GM12878 (cell line): ENCODE data around the gene DENND1B. TPM values are rescaled to one million over a fixed set of nuclear protein-coding genes. Genes with fewer than 3 reads are reported as not detected.

Source experiments
- ATF7 ChIP-seq: fragments of 450-650 bp; IDR thresholded peaks from 2 replicates; pipeline ENCODE4 v1.6.1; 2016; ENCODE audit warnings: low read depth, mild to moderate bottlenecking
- CREM ChIP-seq: IDR thresholded peaks from 2 replicates; pipeline ENCODE4 v1.6.1; 2014; ENCODE audit warnings: antibody characterized with exemption, low read depth
- MYC ChIP-seq: IDR thresholded peaks from 2 replicates; pipeline ENCODE4 v1.6.1; 2011; ENCODE audit warnings: mild to moderate bottlenecking, low read length, moderate library complexity, inconsistent platforms; ENCODE audit not compliant: insufficient read depth, insufficient replicate concordance, insufficient read length, severe bottlenecking
- NFYA ChIP-seq: IDR thresholded peaks from 2 replicates; pipeline ENCODE4 v1.6.1; 2011; ENCODE audit warnings: low read depth, mild to moderate bottlenecking, low read length, improper control_type of control experiment, borderline replicate concordance
- RAD51 ChIP-seq: fragments of 450-650 bp; IDR thresholded peaks from 2 replicates; pipeline ENCODE4 v1.6.1; 2016; ENCODE audit warnings: moderate library complexity, mild to moderate bottlenecking, inconsistent platforms
- SRF ChIP-seq, 2 experiments: IDR thresholded peaks; 2 replicates each; pipeline ENCODE4 v1.6.1; 2011; ENCODE audit warnings: low read depth in 2 of 2, low read length in 2 of 2, mild to moderate bottlenecking in 1 of 2, moderate library complexity in 1 of 2
- TBL1XR1 ChIP-seq: IDR thresholded peaks from 2 replicates; pipeline ENCODE4 v1.6.1; 2012; ENCODE audit warnings: low read depth, low read length, improper control_type of control experiment
- TCF12 ChIP-seq: IDR thresholded peaks from 2 replicates; pipeline ENCODE4 v1.6.1; 2011; ENCODE audit warnings: low read depth, mild to moderate bottlenecking, low read length
- ZBED1 ChIP-seq: IDR thresholded peaks from 2 replicates; pipeline ENCODE4 v1.6.1; 2016; ENCODE audit warnings: borderline replicate concordance
- ZNF687 ChIP-seq: fragments of 450-650 bp; IDR thresholded peaks from 2 replicates; pipeline ENCODE4 v1.6.1; 2017; ENCODE audit warnings: mild to moderate bottlenecking, moderate library complexity
- polyA plus RNA-seq, 11 experiments: library from polyadenylated mRNA; depleted of rRNA in 4 of 11; unstranded in 6 of 11; stranded (reverse) in 5 of 11; fragments of >200 nt; fragmentation: Nextera tagmentation in 4 of 11; fragmentation: Illumina TruSeq in 1 of 11; extraction: Ambion mirVana in 4 of 11; extraction: Trizol in 1 of 11; gene quantifications; 1 replicate in 1 of 11; 2 replicates in 10 of 11; pipeline versions ENCODE4 v1.2.1 to v1.2.3, GENCODE V29; 2011 to 2016; ENCODE audit warnings: inconsistent platforms in 2 of 11, missing spikeins in 2 of 11, low read depth in 1 of 11
- total RNA-seq, 4 experiments: library from RNA; depleted of rRNA in 3 of 4; stranded (reverse); fragments of >200 nt in 3 of 4; fragmentation: Illumina TruSeq in 1 of 4; extraction: Trizol in 1 of 4; gene quantifications; 2 replicates each; pipeline versions ENCODE4 v1.2.1 to v1.2.3, GENCODE V29; 2013 to 2021
- TF ChIP-seq, protein P1 (sequence below): fragments of 450-650 bp; IDR thresholded peaks from 2 replicates; pipeline ENCODE4 v1.6.1; 2014; ENCODE audit warnings: mild to moderate bottlenecking
- TF ChIP-seq, protein P2 (sequence below): IDR thresholded peaks from 2 replicates; pipeline ENCODE4 v1.6.1; 2011; ENCODE audit warnings: mild to moderate bottlenecking, low read depth, low read length, moderate library complexity; ENCODE audit not compliant: insufficient replicate concordance

The DENND1B gene
- total and polyA plus RNA-seq, 10 of the 15 experiments (the other 5 are each of a cell fraction or from before 2014, with no cell fraction given): 1.7 to 10.7 (median 8.0) TPM

DNA sequence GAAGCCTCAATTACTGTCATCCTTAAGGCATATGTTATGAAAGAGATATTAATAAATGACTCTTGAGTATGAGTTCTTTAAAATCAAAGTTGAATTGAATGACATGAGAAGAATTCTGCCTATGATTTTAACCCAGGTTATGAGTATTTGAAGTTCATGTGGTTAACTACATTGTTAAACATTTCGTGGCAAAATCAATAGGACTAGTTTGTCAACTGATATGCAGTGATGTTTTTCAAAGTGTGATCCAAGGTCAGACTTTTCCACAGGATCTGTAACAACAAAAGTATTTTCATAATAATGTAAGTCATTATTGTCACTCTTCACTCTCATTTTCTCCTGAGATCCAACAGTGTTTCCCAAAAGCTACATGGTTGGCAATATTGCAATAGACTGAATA lies 189.5 kb downstream of the DENND1B start (continued):
- TF ChIP-seq, protein P1, sequence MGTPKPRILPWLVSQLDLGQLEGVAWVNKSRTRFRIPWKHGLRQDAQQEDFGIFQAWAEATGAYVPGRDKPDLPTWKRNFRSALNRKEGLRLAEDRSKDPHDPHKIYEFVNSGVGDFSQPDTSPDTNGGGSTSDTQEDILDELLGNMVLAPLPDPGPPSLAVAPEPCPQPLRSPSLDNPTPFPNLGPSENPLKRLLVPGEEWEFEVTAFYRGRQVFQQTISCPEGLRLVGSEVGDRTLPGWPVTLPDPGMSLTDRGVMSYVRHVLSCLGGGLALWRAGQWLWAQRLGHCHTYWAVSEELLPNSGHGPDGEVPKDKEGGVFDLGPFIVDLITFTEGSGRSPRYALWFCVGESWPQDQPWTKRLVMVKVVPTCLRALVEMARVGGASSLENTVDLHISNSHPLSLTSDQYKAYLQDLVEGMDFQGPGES: no peak
- TF ChIP-seq ZNF687 (no peak), SRF (IDR thresholded peaks at IDR 0.05; ENCODE audit: low read depth in 2 of 2, low read length in 2 of 2) (no peak), TCF12 (no peak), MYC (no peak), TBL1XR1 (no peak), ZBED1 (no peak), ATF7 (no peak), CREM (no peak), NFYA (no peak), RAD51 (no peak)
- TF ChIP-seq, protein P2, sequence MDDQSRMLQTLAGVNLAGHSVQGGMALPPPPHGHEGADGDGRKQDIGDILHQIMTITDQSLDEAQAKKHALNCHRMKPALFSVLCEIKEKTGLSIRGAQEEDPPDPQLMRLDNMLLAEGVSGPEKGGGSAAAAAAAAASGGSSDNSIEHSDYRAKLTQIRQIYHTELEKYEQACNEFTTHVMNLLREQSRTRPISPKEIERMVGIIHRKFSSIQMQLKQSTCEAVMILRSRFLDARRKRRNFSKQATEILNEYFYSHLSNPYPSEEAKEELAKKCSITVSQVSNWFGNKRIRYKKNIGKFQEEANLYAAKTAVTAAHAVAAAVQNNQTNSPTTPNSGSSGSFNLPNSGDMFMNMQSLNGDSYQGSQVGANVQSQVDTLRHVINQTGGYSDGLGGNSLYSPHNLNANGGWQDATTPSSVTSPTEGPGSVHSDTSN: no peak
